ENCODE results near the gene ATP11A.
"Not testable (repeated sequence)": the region's sequence is repeated elsewhere in the genome, so short reads cannot be mapped to it uniquely, and the experiment has no call there.

Gene ATP11A

GRCh38 chr13:112683581-112683980 lies 6.3 kb upstream of the ATP11A start:
- H3K4me1 Mint-ChIP-seq = peaks cover 7% of the 10 kb centered on the region
- H3K27me3 Mint-ChIP-seq = no peaks in the 10 kb centered on the region
- H3K36me3 Mint-ChIP-seq = no peaks in the 10 kb centered on the region
- H3K4me3 Mint-ChIP-seq = no peak overlapping the region
- no peak overlapping the region for H3K27ac Mint-ChIP-seq
- no peaks in the 10 kb centered on the region for H3K9me3 Mint-ChIP-seq

DNA sequence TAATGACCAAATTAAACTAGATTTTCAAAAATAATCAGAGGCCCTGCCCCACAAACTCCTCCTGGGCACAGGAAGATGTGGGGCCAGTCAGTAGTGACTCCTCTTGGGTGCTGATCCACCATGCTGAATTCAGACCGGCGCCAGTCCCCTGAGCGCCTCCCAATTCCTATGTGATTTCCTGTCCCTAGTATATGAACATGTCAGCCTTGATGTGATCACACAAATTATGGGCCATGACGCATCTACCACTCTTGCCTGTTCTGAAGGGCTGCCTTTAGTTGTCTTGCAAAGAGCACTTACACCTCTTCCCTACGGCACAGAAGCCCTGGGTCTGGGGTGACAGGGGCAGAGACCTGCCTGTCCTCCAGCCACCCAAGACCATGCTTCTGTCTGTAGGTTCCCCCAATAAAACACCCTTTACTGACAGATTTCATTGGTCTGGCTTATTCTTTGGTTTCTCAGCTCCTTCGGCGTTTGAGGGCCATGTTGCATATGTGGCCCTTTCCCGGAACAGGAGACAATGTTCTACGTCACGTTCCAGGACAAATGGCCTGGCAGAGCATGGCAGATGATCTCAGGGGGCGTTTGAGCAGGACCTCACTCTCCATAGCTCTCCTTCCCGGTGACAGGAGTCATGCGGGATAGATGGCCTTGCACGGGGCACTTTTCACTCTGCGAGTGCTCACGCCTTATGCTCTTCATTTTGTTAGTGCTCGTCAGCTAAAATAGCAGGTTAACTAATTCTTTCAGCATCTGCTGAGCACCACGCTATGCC lies 5.6 kb upstream of the ATP11A start:
- H3K4me3 Mint-ChIP-seq = no peak overlapping the region

GRCh38 chr13:112685189-112685805 lies 4.5 kb upstream of the ATP11A start:
- Mint-ChIP-seq H3K4me1 (peaks cover 14% of the 10 kb centered on the region), H3K27ac (peak overlapping the region; percentile 76)
- H3K4me3 Mint-ChIP-seq, H3K9me3 Mint-ChIP-seq, H3K27me3 Mint-ChIP-seq, H3K36me3 Mint-ChIP-seq: not testable (repeated sequence)

More for the DNA sequence above, 5.6 kb upstream of the ATP11A start:
- no peaks in the 10 kb centered on the region for H3K36me3 Mint-ChIP-seq
- H3K27ac Mint-ChIP-seq = no peak overlapping the region
- no peaks in the 10 kb centered on the region for H3K27me3 Mint-ChIP-seq
- no peaks in the 10 kb centered on the region for H3K9me3 Mint-ChIP-seq
- peaks cover 14% of the 10 kb centered on the region for H3K4me1 Mint-ChIP-seq

DNA sequence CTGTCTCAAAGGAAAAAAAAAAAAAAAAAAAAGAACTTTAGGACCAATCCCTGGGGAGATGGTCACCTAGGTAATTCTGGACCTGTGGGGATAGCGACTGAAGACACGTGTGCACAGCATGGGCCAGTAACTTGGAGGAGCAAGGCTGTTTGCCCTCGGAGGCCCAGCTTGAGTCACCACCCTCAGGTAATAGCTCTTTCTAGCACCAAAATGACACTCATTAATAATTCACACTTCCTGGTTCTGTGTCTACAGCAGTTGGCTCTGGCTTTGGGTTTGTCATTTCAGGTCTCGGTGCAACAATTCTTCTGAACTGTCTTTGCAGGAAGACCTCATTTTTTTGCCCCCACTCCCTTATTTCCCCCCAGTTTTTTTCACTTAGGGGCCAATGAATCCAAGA lies 3.9 kb upstream of the ATP11A start:
- Mint-ChIP-seq H3K36me3 (no peaks in the 10 kb centered on the region), H3K4me3 (no peak overlapping the region)

DNA sequence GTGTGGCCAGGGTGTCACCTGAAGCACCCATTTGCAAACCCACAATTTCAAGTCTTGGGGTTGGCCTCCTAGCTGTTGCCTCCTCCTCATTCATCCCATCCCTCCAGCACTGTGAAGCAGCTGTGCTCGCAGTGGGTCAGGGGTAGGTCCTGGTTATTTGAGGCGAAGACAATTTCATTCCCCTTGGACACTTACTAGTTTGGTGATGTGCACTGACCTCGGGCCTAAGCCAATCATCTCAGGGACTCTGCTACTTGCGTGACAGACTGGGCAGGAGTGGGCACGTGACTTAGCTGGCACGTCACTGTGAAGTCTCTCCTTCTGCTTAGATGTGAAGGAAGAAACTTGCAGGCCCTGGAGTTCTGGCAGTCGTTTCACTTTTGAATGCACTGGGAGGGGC lies 3.5 kb upstream of the ATP11A start:
- Mint-ChIP-seq H3K9me3 (no peaks in the 10 kb centered on the region), H3K4me1 (peaks cover 16% of the 10 kb centered on the region), H3K27me3 (no peaks in the 10 kb centered on the region), H3K4me3 (no peak overlapping the region), H3K27ac (no peak overlapping the region), H3K36me3 (no peaks in the 10 kb centered on the region)

More for the DNA sequence above, 3.9 kb upstream of the ATP11A start:
- Mint-ChIP-seq H3K27me3 (no peaks in the 10 kb centered on the region), H3K4me1 (peaks cover 14% of the 10 kb centered on the region), H3K9me3 (no peaks in the 10 kb centered on the region), H3K27ac (no peak overlapping the region)

GRCh38 chr13:112686987-112687386 lies 2.9 kb upstream of the ATP11A start:
- Mint-ChIP-seq H3K36me3 (no peaks in the 10 kb centered on the region), H3K4me1 (peaks cover 22% of the 10 kb centered on the region), H3K4me3 (no peak overlapping the region), H3K9me3 (no peaks in the 10 kb centered on the region), H3K27me3 (no peaks in the 10 kb centered on the region), H3K27ac (no peak overlapping the region)

DNA sequence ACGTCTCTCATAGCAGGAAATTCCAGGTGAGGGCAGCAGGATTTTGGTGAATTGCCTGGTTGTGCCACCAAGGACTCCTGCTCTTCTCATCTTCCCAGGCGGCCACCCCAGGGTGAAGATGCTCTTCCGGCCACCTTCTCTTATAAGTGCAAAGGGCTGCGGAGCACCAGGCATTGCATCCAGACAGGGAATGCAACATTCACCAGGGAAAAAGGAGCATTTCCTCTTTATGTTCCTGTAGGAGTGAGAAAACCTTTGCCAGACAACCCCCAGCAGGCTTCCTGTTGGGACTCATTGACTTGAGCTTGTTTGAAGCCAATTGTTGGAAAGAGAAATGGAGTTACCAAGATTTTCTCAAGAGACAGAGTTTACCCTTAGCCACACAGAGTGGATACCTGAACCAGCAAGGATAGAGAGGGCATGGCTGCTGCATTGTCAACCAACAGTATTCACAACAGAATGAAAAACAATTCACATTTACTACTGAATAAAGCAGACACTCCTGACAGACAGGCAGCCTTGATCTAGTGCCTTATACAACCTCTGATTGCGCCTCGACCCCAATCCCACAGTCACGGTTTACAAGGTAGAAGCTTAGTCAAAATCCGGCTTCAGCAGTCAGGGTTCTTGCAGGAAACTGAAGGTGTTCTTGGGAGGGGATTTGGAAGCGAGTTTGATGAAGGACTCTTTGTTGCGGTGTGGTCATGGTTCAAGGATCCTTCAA lies 1.8 kb upstream of the ATP11A start:
- H3K27ac Mint-ChIP-seq = peak overlapping the region; percentile 93
- peaks cover 32% of the 10 kb centered on the region for H3K4me1 Mint-ChIP-seq
- no peaks in the 10 kb centered on the region for H3K27me3 Mint-ChIP-seq
- no peaks in the 10 kb centered on the region for H3K9me3 Mint-ChIP-seq
- H3K4me3 Mint-ChIP-seq = peak overlapping the region; percentile 86
- H3K36me3 Mint-ChIP-seq = no peaks in the 10 kb centered on the region

GRCh38 chr13:112688560-112689302 lies 1.1 kb upstream of the ATP11A start:
- Mint-ChIP-seq H3K9me3 (no peaks in the 10 kb centered on the region), H3K4me1 (peaks cover 39% of the 10 kb centered on the region), H3K4me3 (peak overlapping the region; percentile 86), H3K27me3 (no peaks in the 10 kb centered on the region), H3K36me3 (no peaks in the 10 kb centered on the region), H3K27ac (peak overlapping the region; percentile 93)

DNA sequence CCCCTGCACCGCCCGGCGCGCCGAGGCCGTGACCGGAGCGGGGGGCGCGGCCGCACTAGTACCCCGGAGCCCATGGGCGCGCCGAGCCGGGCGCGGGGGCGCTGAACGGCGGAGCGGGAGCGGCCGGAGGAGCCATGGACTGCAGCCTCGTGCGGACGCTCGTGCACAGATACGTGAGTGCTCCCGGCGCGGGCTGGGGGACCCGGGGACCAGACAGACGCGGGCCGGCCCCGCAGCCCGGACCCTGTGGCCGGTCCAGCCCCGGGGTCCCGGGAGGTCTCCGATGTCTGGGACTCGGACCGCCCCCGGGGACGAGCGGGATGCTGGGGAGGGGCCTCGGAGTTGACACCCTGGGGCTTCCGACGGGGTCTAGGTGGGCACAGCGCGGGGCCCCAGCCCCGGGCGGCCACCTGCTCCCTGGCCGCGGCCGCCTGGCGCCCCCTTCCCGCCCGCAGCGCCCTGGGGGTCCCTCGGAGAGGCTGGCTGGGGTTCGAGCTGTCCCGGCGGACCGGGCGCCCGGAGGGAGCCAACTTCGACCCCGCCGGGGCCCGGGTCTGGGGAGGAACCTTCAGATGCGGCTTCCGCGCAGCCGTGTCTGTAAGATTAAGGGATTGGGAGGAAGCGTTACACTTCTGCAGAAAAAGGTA lies 568 bp downstream of the ATP11A start:
- H3K4me1 Mint-ChIP-seq = peaks cover 55% of the 10 kb centered on the region
- H3K4me3 Mint-ChIP-seq = peak overlapping the region; percentile 91
- H3K27me3 Mint-ChIP-seq = no peaks in the 10 kb centered on the region
- no peaks in the 10 kb centered on the region for H3K36me3 Mint-ChIP-seq
- H3K27ac Mint-ChIP-seq = no peak overlapping the region
- no peaks in the 10 kb centered on the region for H3K9me3 Mint-ChIP-seq

DNA sequence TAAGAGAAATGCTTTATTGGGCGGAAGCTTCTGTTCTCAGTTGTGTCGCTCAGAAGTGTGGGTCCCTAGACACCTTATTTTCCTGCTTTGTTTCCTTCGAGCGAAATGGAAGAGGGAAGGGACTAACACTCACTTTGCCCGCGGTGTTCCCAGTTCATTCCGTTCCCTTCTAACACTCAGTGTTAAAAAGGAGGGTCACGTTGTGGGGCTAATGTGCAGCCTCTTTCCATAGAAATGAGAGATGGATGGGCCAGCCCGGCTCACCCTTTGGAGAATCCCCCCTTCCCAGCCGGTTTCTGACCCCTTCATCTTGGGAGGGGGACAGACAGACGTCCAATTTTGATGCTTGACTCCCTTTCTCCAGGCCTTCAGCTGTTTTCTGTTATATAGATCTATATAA lies 2.3 kb downstream of the ATP11A start:
- Mint-ChIP-seq H3K4me3 (peak overlapping the region; percentile 91), H3K27ac (no peak overlapping the region), H3K27me3 (no peaks in the 10 kb centered on the region), H3K4me1 (peaks cover 57% of the 10 kb centered on the region), H3K36me3 (no peaks in the 10 kb centered on the region), H3K9me3 (no peaks in the 10 kb centered on the region)

DNA sequence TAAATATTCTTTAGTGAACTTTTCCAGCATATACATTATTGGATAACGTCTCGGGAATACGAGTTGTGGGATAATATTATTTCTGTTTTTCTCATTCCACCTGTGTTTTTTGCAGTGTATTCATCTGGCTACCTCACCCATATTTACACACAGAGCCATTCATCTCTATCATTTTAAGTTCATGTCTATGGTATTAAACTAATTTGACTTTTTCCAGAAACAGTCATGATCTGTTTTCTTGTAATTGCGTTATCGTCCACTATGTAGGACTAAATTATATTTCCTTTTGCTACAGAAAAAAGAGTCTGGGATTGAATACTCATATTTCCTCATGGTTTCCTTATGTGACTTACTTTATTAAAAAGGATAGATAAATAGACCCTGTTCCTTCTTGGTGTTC lies 2.7 kb downstream of the ATP11A start:
- Mint-ChIP-seq H3K4me1 (peaks cover 57% of the 10 kb centered on the region), H3K27ac (no peak overlapping the region), H3K4me3 (peak overlapping the region; percentile 51), H3K9me3 (no peaks in the 10 kb centered on the region), H3K27me3 (no peaks in the 10 kb centered on the region), H3K36me3 (no peaks in the 10 kb centered on the region)

DNA sequence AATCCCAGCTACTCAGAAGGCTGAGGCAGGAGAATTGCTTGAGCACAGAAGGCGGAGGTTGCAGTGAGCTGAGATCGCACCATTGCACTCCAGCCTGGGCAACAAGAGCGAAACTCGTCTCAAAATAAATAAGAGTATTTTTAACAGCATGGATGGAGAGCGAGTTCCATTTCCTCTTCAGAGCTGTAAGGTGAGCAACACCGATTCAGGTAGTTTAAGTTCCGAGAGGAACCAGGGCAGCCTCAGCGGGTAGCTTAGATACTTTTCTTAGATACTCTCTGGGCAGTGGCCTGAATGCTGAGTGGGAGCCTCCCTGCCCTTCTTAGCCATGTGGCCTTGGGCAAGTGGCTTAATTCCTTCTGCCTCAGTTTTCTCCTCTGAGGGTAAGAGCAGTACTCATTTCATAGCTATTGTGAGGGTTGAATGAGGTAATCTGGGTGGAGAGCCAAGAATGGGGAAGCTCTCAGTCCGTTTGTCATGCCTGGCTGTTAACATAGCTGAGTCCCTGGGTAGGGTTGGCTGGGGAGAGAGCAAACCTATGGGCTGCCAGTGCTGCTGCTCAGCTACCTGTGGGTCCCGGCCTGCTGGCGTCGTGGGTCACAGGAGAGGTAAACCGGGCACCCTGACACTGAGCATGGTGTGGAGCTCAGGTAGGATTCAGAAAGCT lies 4.1 kb downstream of the ATP11A start:
- Mint-ChIP-seq H3K27me3 (no peaks in the 10 kb centered on the region), H3K9me3 (no peaks in the 10 kb centered on the region), H3K36me3 (peaks cover 3% of the 10 kb centered on the region), H3K27ac (no peak overlapping the region), H3K4me3 (no peak overlapping the region), H3K4me1 (peaks cover 56% of the 10 kb centered on the region)

- peak overlapping the region; percentile 8 for H3K27ac Mint-ChIP-seq
- no peak overlapping the region for H3K4me3 Mint-ChIP-seq
- H3K36me3 Mint-ChIP-seq = peaks cover 3% of the 10 kb centered on the region
- H3K9me3 Mint-ChIP-seq = no peaks in the 10 kb centered on the region
- peaks cover 58% of the 10 kb centered on the region for H3K4me1 Mint-ChIP-seq
- H3K27me3 Mint-ChIP-seq = no peaks in the 10 kb centered on the region
Measured at GRCh38 chr13:112695121-112695520, 5.3 kb downstream of the ATP11A start.

DNA sequence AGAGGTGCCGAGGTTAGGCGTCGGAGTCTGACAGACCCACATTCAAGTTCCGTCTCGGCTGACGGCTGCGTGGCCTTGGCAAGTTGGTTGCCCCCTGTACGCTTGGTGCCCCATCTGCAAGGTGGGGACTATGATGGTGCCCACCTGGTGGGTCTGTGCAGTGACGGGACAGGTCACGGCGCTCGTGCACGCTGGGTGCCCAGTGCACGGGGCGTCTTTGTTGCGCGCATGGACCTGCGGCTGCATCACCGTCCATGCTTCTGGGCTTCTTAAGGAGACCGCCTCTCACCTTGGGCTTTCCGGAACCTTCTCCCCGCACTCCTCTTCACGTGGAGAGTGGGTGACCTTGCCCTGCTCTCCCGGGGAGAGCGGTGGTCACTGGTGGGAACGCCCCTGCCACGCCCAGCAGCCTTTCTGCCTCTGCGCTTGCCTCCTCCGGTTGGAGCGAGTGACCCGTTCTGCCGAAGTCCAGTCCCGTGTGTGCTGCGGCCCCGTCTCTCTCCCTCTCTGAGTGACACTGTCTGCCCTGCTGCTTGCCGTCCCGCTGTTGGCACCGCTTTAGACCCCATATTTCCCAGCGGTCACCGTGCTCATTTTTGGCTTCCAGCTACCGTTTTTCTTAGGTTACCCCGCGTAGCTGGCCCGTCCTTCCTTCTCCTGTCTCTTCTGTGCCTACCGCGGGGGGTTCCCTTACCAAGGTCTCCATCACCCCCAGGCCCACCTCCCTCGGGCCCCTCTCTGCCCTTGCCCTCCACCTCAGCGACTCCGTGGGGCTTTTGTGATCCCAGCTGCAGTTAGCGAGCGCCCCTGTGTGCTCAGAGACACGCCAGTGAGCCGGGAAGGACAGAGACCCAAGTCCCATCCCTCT lies 6.4 kb downstream of the ATP11A start:
- H3K27me3 Mint-ChIP-seq = no peaks in the 10 kb centered on the region
- H3K4me1 Mint-ChIP-seq = peaks cover 58% of the 10 kb centered on the region
- H3K27ac Mint-ChIP-seq = no peak overlapping the region
- H3K4me3 Mint-ChIP-seq = no peak overlapping the region
- H3K9me3 Mint-ChIP-seq = no peaks in the 10 kb centered on the region
- peaks cover 3% of the 10 kb centered on the region for H3K36me3 Mint-ChIP-seq
